ENCODE data around the gene NLRP6. TPM values are rescaled to one million over a fixed set of nuclear protein-coding genes. Genes with fewer than 3 reads are reported as not detected.

Gene NLRP6
- total and polyA plus RNA-seq, 2 of the 4 experiments (the other 2 are of a cell fraction), result not detected

GRCh38 chr11:282630-283360 lies 4.6 kb downstream of the NLRP6 start:
- no peak overlapping the region for H4K91ac ChIP-seq (ENCODE audit: insufficient read depth, low read depth, low read length)
- peaks cover 67% of the 10 kb centered on the region for H3K27me3 ChIP-seq (ENCODE audit: control insufficient read depth, insufficient read depth, low read length)
- no peak overlapping the region for H4K5ac ChIP-seq (ENCODE audit: low read depth, low read length)
- no peak overlapping the region for H3K56ac ChIP-seq (ENCODE audit: extremely low read depth, insufficient read depth, low read length)
- in situ Hi-C loops (cut with MboI; ENCODE audit: low sequenced_read_pairs), result loop anchor here (10.0 kb wide), 1 partner anchor 58 kb away; no protein-coding TSS in a partner anchor
- WGBS, 2 experiments (ENCODE audit: extremely low coverage in 2 of 2, insufficient read length in 1 of 2), result 50% methylated on average over 1 of the region's 13 CpGs; no CpG with 5 or more reads in 1 of the 2 experiments
- no TSS peak for BruUV-seq (replicated peaks)
- H2AFZ ChIP-seq (replicated peaks; ENCODE audit: low read length, poor library complexity), result no peak overlapping the region
- dilution Hi-C loops (cut with HindIII; ENCODE audit: low sequenced_read_pairs, unreplicated experiment), result no loop called here
- no peaks in the 10 kb centered on the region for H4K20me1 ChIP-seq (ENCODE audit: insufficient read depth, low read length)
- H3K23ac ChIP-seq (ENCODE audit: low read depth, low read length), result no peak overlapping the region
- no peak overlapping the region for H3K4me2 ChIP-seq (ENCODE audit: low read depth, low read length)
- no peak overlapping the region for H3K9ac ChIP-seq (ENCODE audit: low read depth, low read length)
- H3K9me1 ChIP-seq (ENCODE audit: insufficient read depth, low read length), result no peaks in the 10 kb centered on the region
- no peaks in the 10 kb centered on the region for H3K4me1 ChIP-seq (ENCODE audit: control insufficient read depth, insufficient read depth, low read length)
- no peak overlapping the region for H2BK15ac ChIP-seq (ENCODE audit: low read depth, low read length)
- no peak overlapping the region for H2BK5ac ChIP-seq (ENCODE audit: low read depth, low read length, poor library complexity, severe bottlenecking)
- H2BK120ac ChIP-seq (ENCODE audit: low read depth, low read length), result no peak overlapping the region
- ATAC-seq (ENCODE audit: low read depth) (no peak), DNase-seq (no peak)
- H3K36me3 ChIP-seq (ENCODE audit: control insufficient read depth, insufficient read depth, low read length), result no peaks in the 10 kb centered on the region
- H3K27ac ChIP-seq (ENCODE audit: insufficient read depth, low read length), result no peak overlapping the region
- no peak overlapping the region for H4K8ac ChIP-seq (ENCODE audit: low read depth in 2 of 2, low read length in 2 of 2)
- H3K4ac ChIP-seq (ENCODE audit: low read depth, low read length), result no peak overlapping the region
- no peak overlapping the region for H3K4me3 ChIP-seq (ENCODE audit: insufficient read depth, low read depth, low read length)
- no peak overlapping the region for H3K14ac ChIP-seq (replicated peaks; ENCODE audit: low read depth, low read length)
- intact Hi-C loops (cut with micrococcal nuclease), result no loop called here
- H3K79me1 ChIP-seq (ENCODE audit: low read depth in 1 of 2, low read length in 2 of 2), result no peaks in the 10 kb centered on the region
- TF ChIP-seq MAFK (IDR thresholded peaks at IDR 0.05; ENCODE audit: low read depth, low read length), result no peak
- no peak for TF ChIP-seq SMC3 (IDR thresholded peaks at IDR 0.05; ENCODE audit: low read depth, low read length)
- no peak for TF ChIP-seq FOS (IDR thresholded peaks at IDR 0.05; ENCODE audit: low read depth, low read length)
- TF ChIP-seq USF2 (IDR thresholded peaks at IDR 0.05; ENCODE audit: low read depth, low read length), result no peak
- TF ChIP-seq BHLHE40 (IDR thresholded peaks at IDR 0.05; ENCODE audit: low read depth, low read length), result no peak
- H3K9me3 ChIP-seq (ENCODE audit: control insufficient read depth, insufficient read depth, low read length), result peaks cover under 1% of the 10 kb centered on the region; the same call in 1 of the 2 replicates
- no peak overlapping the region for H3K18ac ChIP-seq (ENCODE audit: low read depth, low read length)
- H2AK9ac ChIP-seq (replicated peaks; ENCODE audit: low read depth, low read length, poor library complexity), result no peak overlapping the region
- POLR2A ChIA-PET (ENCODE audit: unreplicated experiment), result no interaction called here
- CTCF ChIA-PET, result interaction anchor here (0.6 kb wide), 1 partner anchor 20 kb away, joined by 7 read pairs; no protein-coding TSS in a partner anchor
- H2AK5ac ChIP-seq (ENCODE audit: low read depth, low read length), result no peak overlapping the region
- no peak overlapping the region for H2BK20ac ChIP-seq (ENCODE audit: low read depth, low read length)
